RWPE2 (cell line): ENCODE measurements around the gene RBM18.

ENCODE experiments used
- ATAC-seq: fragments of 200-7000 bp; cut with Tn5 transposase; 3 replicates; pipeline ENCODE4 v1.9.1; 2021; ENCODE audit warnings: low read depth
- DNase-seq: peaks from one replicate; pipeline ENCODE4 v3.0.0-alpha.2; 2020; ENCODE audit warnings: low spot score
- H3K27ac ChIP-seq: fragments of 450-650 bp; 2 replicates; pipeline ENCODE4 v1.5.1; 2017; ENCODE audit warnings: mild to moderate bottlenecking; ENCODE audit not compliant: poor library complexity, severe bottlenecking
- H3K27me3 ChIP-seq: fragments of 250-450 bp; sonication (Bioruptor Pico); 2 replicates; pipeline ENCODE4 v1.5.1; 2021; ENCODE audit warnings: mild to moderate bottlenecking, moderate library complexity; ENCODE audit not compliant: insufficient read depth, poor library complexity, severe bottlenecking
- H3K36me3 ChIP-seq: fragments of 250-450 bp; sonication (Bioruptor Pico); 2 replicates; pipeline ENCODE4 v1.5.1; 2020; ENCODE audit warnings: low read depth, mild to moderate bottlenecking, moderate library complexity
- H3K4me1 ChIP-seq: fragments of 250-450 bp; sonication (Bioruptor Pico); 2 replicates; pipeline ENCODE4 v1.5.1; 2021; ENCODE audit warnings: mild to moderate bottlenecking, moderate library complexity; ENCODE audit not compliant: insufficient read depth, poor library complexity, severe bottlenecking
- H3K4me3 ChIP-seq: fragments of 250-450 bp; sonication (Bioruptor Pico); 2 replicates; pipeline ENCODE4 v1.5.1; 2021; ENCODE audit warnings: mild to moderate bottlenecking, moderate library complexity; ENCODE audit not compliant: severe bottlenecking
- H3K9me3 ChIP-seq: fragments of 250-450 bp; sonication (Bioruptor Pico); 2 replicates; pipeline ENCODE4 v1.5.1; 2021; ENCODE audit warnings: mild to moderate bottlenecking, moderate library complexity; ENCODE audit not compliant: severe bottlenecking
- TF ChIP-seq, protein P1 (sequence below): fragments of 450-650 bp; IDR thresholded peaks from one replicate; pipeline ENCODE4 v1.5.1; 2017; ENCODE audit warnings: mild to moderate bottlenecking, moderate library complexity; ENCODE audit not compliant: poor library complexity, severe bottlenecking

Gene RBM18

DNA sequence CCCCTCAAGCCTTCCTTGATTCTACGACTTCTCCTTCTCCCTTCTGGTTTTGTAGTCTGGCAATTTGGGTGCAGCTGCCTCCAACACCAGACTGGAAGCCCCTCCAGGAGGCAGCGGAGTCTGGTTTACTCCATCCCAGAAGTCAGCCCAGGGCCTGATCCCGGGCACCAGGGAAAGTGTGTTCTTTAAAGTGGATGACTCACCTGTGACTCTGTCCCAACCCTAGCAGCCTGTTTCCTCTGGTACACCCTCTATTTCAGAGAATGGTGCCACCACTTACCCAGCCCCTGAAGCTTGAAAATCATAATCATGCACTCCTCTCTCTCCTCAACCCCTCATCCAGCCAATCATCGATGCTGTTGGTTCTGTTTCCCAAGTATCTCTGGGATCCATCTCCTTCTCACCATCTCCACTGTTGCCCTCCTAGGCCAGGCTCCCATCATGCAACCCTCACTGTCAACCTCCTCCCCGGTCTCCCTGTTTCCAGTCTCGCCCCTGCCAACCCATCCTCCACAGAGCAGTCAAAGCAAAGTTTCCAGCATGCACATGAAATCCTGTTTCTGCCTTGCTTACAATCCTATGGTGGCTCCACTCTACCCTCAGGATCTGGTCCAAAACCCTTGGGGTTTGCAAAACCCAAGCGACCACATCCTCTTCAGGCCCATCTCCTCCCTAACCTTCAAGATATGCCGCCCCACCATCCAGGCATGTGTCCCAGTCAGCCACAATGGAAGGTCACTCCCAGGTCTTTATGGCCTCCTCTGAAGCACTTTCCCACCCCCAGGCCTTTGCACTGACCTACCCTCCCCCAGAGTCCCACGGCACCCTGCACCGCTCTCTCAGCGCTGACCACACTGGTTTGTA, 46.3 kb downstream of the RBM18 start:
- Histone ChIP-seq H3K27me3 (peaks cover 24% of the 10 kb centered on the region), H3K4me3 (no peak overlapping the region), H3K27ac (no peak overlapping the region), H3K36me3 (no peaks in the 10 kb centered on the region), H3K9me3 (no peaks in the 10 kb centered on the region), H3K4me1 (no peaks in the 10 kb centered on the region)
- DNase-seq (no peak), ATAC-seq (no peak)
- TF ChIP-seq, protein P1, sequence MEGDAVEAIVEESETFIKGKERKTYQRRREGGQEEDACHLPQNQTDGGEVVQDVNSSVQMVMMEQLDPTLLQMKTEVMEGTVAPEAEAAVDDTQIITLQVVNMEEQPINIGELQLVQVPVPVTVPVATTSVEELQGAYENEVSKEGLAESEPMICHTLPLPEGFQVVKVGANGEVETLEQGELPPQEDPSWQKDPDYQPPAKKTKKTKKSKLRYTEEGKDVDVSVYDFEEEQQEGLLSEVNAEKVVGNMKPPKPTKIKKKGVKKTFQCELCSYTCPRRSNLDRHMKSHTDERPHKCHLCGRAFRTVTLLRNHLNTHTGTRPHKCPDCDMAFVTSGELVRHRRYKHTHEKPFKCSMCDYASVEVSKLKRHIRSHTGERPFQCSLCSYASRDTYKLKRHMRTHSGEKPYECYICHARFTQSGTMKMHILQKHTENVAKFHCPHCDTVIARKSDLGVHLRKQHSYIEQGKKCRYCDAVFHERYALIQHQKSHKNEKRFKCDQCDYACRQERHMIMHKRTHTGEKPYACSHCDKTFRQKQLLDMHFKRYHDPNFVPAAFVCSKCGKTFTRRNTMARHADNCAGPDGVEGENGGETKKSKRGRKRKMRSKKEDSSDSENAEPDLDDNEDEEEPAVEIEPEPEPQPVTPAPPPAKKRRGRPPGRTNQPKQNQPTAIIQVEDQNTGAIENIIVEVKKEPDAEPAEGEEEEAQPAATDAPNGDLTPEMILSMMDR, result no peak

DNA sequence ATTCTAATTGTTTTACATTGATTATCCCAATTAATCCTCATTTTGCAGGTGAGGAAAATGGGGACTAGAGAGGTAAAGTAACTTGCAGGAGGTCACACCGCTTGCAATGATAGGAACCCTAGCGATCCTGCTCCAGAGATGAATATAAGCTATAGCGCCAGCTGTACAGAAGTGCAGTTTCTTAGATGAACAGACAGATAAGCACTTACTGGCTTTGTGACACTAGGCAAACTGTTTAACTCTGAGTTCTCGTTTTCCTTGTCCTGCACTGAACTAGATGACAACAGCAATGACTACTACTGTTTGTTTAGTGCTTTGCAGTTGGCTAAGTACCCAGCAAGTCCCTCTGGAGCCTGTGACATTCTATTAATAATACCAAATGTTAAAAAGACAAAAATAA, 47.0 kb downstream of the RBM18 start:
- DNase-seq (no peak), ATAC-seq (no peak)
- no peak overlapping the region for H3K27ac ChIP-seq
- H3K36me3 ChIP-seq, result no peaks in the 10 kb centered on the region
- H3K4me3 ChIP-seq, result no peak overlapping the region
- no peaks in the 10 kb centered on the region for H3K4me1 ChIP-seq
- no peaks in the 10 kb centered on the region for H3K9me3 ChIP-seq
- TF ChIP-seq, protein P1, result no peak
- H3K27me3 ChIP-seq, result peaks cover 24% of the 10 kb centered on the region

DNA sequence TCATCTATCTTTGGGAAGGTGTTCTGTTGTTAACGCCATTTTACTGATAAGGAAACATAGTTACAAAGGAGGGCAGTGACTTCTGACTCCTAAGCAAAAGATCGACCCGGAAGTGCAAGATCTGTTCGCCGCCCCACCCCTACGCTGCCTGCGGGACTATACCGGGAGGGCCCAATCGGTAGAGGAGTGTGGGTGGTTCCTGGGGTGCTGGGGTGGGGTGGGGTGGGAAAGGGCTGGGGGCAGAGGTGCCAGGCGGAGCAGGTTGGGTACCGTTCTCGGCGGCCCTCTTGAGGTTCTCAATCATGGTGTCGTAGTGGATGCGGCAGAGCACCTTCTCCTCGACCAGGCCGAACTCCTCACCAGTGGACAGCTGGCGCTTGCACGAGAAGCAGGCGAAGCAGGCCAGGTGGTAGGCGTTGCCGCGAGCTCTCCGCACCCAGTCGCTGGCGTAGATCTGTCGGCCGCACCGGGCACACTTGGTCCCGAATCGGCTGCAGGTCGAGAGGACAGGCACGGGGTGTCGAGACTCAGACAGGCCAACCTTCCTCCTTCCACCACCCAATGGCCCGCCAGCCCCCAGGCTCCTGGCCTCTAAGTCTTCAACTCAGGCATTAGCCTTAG, 47.7 kb downstream of the RBM18 start:
- no peak overlapping the region for H3K4me3 ChIP-seq
- H3K27ac ChIP-seq, result no peak overlapping the region
- H3K4me1 ChIP-seq, result no peaks in the 10 kb centered on the region
- no peaks in the 10 kb centered on the region for H3K36me3 ChIP-seq
- H3K9me3 ChIP-seq, result no peaks in the 10 kb centered on the region
- no peak for DNase-seq
- TF ChIP-seq, protein P1, result no peak
- peaks cover 24% of the 10 kb centered on the region for H3K27me3 ChIP-seq
- ATAC-seq, result no peak

DNA sequence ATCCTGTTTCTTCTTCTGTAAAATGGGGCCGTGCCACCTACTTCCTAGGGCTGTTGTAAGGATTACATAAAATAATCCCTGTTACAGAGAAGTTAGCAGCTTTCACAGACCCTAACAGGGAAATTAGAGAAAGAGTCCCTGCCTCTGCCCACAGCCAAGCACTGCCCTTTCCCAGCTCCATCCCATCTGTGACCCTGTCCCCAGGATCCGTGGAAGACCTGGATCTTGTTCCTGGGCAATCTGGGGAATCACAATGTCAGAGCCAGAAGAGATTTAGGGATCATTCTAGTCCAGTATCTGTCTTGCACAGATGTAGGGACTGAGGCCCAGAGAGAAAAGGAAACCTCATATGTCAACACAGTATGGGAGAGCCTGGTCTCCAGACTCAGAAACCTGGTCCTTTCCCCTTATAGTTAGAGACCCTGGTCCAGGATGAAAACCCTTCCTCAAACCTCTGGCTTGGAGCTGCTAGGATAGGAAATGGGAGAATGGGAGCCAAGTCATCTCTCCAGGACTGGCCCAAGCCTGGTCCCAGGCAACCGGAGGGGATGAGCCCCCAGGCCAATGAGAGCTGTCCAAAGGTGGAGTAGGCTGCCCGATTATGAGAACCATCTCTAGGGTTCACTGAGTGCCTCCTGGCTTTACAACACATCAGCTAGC, 48.4 kb downstream of the RBM18 start:
- DNase-seq (no peak), ATAC-seq (no peak)
- Histone ChIP-seq H3K9me3 (no peaks in the 10 kb centered on the region), H3K4me1 (no peaks in the 10 kb centered on the region), H3K27ac (no peak overlapping the region), H3K27me3 (peaks cover 24% of the 10 kb centered on the region), H3K36me3 (no peaks in the 10 kb centered on the region), H3K4me3 (no peak overlapping the region)
- TF ChIP-seq, protein P1, result no peak
